ENCODE results near the gene HAUS8.
"Not testable (repeated sequence)": the region's sequence is repeated elsewhere in the genome, so short reads cannot be mapped to it uniquely, and the experiment has no call there.

The HAUS8 gene

DNA sequence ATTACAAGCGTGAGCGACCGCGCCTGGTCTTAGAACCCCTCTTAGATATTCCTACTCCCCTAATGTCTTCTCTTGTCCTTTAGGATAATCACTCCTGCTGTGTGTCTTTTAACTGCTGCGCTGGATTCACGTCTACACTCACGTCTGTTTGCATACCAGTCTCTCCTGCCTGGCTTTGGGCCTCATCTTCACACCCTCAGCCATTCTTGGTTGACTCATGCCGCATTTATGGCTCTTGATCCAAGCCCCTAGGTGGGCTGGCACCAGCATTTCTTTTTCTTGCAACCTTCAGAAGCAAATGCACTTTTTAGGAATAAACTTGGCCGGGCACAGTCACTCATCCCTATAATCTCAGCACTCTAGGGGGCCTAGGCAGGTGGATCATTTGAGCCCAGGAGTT lies 23.1 kb upstream of the HAUS8 start:
- TF ChIP-seq POLR2A (IDR thresholded peaks at IDR 0.05; ENCODE audit: extremely low read depth, insufficient read length) = no peak
- TF ChIP-seq, protein P1, sequence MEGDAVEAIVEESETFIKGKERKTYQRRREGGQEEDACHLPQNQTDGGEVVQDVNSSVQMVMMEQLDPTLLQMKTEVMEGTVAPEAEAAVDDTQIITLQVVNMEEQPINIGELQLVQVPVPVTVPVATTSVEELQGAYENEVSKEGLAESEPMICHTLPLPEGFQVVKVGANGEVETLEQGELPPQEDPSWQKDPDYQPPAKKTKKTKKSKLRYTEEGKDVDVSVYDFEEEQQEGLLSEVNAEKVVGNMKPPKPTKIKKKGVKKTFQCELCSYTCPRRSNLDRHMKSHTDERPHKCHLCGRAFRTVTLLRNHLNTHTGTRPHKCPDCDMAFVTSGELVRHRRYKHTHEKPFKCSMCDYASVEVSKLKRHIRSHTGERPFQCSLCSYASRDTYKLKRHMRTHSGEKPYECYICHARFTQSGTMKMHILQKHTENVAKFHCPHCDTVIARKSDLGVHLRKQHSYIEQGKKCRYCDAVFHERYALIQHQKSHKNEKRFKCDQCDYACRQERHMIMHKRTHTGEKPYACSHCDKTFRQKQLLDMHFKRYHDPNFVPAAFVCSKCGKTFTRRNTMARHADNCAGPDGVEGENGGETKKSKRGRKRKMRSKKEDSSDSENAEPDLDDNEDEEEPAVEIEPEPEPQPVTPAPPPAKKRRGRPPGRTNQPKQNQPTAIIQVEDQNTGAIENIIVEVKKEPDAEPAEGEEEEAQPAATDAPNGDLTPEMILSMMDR (IDR thresholded peaks at IDR 0.05; ENCODE audit: low read depth, low read length) = no peak
- TF ChIP-seq, protein P2, sequence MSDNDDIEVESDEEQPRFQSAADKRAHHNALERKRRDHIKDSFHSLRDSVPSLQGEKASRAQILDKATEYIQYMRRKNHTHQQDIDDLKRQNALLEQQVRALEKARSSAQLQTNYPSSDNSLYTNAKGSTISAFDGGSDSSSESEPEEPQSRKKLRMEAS (IDR thresholded peaks at IDR 0.05; ENCODE audit: low read depth, low read length) = no peak
- no peak for TF ChIP-seq MYC (IDR thresholded peaks at IDR 0.05; ENCODE audit: low read depth, low read length)
- DNase-seq (ENCODE audit: low read depth) = no peak
- no peak overlapping the region for H3K4me3 ChIP-seq (ENCODE audit: low read depth, low read length)

DNA sequence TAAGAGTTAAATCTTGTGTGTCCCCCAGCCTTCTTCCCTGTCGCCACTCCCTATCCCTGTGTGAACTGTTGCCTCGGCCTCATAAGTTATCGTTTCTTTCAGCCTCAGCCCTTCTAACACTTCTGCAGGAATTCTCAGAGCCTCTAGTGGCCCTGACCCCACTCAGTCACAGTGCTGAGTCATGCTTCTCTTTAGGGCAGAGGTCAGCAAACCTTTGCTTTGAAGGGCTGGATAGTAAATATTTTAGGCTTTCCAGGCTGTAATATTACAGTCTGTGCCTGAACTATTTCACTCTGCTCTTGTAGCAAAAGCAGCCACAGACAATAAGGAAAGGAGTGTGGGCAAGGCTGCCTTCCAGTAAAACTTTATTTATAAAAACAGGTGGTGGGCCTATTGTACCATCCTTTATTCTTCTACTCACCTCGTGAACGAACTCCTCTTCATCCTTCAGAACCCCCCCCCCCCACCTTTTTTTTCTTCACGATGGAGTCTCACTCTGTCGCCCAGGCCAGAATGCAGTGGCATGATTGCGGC lies 22.4 kb upstream of the HAUS8 start:
- peak; percentile 41 for DNase-seq (ENCODE audit: low read depth)
- no peak overlapping the region for H3K4me3 ChIP-seq (ENCODE audit: low read depth, low read length)
- TF ChIP-seq, protein P1 (IDR thresholded peaks at IDR 0.05; ENCODE audit: low read depth, low read length) = no peak
- TF ChIP-seq POLR2A (IDR thresholded peaks at IDR 0.05; ENCODE audit: extremely low read depth, insufficient read length) (no peak), MYC (IDR thresholded peaks at IDR 0.05; ENCODE audit: low read depth, low read length) (no peak)
- TF ChIP-seq, protein P2 (IDR thresholded peaks at IDR 0.05; ENCODE audit: low read depth, low read length) = no peak

DNA sequence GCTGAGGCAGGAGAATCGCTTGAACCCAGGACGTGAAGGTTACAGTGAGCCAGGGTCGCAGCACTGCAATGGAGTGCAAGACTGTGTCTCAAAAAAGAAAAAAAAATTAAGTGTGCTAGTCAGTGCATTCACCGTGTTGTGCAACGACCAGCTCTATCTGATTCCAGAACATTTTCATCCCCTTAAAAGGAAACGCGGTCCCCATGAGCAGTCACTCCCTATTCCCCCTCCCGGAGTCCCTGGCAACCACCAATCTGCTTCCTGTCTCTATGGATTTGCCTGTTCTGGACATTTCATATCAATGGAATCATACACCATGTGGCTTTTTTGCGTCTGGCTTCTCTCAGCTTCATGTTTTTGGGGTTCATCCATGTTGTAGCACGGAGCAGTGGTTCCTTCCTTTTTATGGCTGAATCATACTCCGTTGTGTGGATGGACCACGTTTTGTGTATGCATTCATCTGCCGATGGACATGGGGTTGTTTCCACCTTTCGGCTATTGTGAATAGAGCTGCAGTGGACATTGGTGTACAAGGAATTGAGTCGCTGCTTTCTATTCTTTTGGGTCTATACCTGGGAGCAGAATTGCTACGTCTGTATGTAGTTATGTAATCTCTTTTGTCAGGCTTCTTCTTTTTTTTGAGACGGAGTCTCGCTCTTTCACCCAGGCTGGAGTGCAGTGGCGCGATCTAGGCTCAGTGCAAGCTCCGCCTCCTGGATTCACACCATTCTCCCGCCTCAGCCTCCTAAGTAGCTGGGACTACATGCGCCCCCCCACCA lies 20.1 kb upstream of the HAUS8 start:
- no peak overlapping the region for H3K4me3 ChIP-seq (ENCODE audit: low read depth, low read length)
- DNase-seq (ENCODE audit: low read depth) = no peak
- TF ChIP-seq, protein P2 (IDR thresholded peaks at IDR 0.05; ENCODE audit: low read depth, low read length) = no peak

DNA sequence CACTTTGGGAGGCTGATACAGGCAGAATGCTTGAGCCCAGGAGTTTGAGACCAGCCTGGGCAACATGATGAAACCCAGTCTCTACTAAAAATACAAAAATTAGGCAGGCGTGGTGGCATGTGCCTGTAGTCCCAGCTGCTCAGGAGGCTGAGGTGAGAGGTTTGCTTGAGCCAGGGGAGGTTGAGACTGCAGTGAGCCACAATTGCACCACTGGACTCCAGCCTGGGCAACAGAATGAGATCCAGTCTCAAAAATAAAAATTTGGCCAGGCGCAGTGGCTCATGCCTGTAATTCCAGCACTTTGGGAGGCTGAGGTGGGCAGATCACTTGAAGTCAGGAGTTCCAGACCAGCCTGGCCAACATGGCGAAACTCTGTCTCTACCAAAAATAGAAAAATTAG lies 19.4 kb upstream of the HAUS8 start:
- not testable (repeated sequence) for H3K4me3 ChIP-seq (ENCODE audit: low read depth, low read length); DNase-seq (ENCODE audit: low read depth)

DNA sequence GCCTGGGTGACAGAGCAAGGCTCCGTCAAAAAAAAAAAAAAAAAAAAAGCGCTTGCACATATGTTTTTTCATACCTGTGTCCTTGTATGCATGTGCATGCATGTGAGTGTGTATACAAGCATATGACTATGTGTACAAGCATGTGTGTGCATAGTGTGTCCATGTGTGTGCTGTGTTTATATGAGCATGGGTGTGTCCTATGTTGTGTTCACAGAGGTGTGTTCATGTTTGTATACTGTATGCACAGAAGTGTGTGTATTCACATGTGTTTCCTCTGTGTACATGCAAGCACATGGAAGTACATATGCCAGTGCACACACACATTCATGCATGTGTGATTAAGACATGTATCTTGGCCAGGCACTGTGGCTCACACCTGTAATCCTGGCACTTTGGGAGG lies 17.4 kb upstream of the HAUS8 start:
- no peak for DNase-seq (ENCODE audit: low read depth)
- H3K4me3 ChIP-seq (ENCODE audit: low read depth, low read length) = no peak overlapping the region
- TF ChIP-seq MYC (IDR thresholded peaks at IDR 0.05; ENCODE audit: low read depth, low read length) = no peak
- TF ChIP-seq, protein P1 (IDR thresholded peaks at IDR 0.05; ENCODE audit: low read depth, low read length) = no peak
- no peak for TF ChIP-seq POLR2A (IDR thresholded peaks at IDR 0.05; ENCODE audit: extremely low read depth, insufficient read length)
- TF ChIP-seq, protein P2 (IDR thresholded peaks at IDR 0.05; ENCODE audit: low read depth, low read length) = no peak

DNA sequence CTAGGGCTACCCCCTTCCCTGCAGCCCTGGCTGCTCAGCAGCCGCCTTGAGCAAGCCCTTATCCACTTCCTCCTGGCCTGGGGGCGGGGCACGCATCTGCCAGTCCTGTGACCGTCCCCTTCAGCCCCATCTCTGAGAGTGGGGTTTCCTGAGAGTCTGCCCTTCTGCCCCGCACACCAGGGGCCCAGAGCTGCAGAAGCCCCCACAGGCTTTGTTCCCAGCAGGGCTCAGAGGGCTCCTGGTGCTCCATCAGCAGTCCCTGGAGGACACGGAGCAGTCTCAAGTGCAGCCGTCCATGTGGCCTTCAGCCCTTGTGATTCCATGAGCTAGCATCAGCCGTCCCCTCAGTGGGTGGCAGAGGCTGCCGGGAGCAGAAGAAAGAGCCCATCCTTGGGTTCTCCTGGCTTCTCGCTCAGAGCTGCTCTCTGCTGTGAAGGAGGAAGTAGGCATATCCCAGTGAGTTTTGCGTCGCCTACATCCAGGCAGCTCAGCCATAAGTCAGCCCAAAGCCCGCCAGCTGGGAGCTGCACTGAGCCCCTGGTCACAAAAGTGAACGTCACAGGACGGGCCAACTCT lies 16.6 kb upstream of the HAUS8 start:
- DNase-seq (ENCODE audit: low read depth) = peak; percentile 83

More for the DNA sequence above, 16.6 kb upstream of the HAUS8 start:
- TF ChIP-seq POLR2A (IDR thresholded peaks at IDR 0.05; ENCODE audit: extremely low read depth, insufficient read length) (no peak), MYC (IDR thresholded peaks at IDR 0.05; ENCODE audit: low read depth, low read length) (peak; percentile 49; the same call in 1 of the 2 replicates)
- TF ChIP-seq, protein P2 (IDR thresholded peaks at IDR 0.05; ENCODE audit: low read depth, low read length) = peak; percentile 32; the same call in 1 of the 2 replicates
- TF ChIP-seq, protein P1 (IDR thresholded peaks at IDR 0.05; ENCODE audit: low read depth, low read length) = no peak
- H3K4me3 ChIP-seq (ENCODE audit: low read depth, low read length) = no peak overlapping the region

All from NB4 (cell line).